ENCODE measurements around the gene IP6K3.

The IP6K3 gene, protein sequence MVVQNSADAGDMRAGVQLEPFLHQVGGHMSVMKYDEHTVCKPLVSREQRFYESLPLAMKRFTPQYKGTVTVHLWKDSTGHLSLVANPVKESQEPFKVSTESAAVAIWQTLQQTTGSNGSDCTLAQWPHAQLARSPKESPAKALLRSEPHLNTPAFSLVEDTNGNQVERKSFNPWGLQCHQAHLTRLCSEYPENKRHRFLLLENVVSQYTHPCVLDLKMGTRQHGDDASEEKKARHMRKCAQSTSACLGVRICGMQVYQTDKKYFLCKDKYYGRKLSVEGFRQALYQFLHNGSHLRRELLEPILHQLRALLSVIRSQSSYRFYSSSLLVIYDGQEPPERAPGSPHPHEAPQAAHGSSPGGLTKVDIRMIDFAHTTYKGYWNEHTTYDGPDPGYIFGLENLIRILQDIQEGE

DNA sequence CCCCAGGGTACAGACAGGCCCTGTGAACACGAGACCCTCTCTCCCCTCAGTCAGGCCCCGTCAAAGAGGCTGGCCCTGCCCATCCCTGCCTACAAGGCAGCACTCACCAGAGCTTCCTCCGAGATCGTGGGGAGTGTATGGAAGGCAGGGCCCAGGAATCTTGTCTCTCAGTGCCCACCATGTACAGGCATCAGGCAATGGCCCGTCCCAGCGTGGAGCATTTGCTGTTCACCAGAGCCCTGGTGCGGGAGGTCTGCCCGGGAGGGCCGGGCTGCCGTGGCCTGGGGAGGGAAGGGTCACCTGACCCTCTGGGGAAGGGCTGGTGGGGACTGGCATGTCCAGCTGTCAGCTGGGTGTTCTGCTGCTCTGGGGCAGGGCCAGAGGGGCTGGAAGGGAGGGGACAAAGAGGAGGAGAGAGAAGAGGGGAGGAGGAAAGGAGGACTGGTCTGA, at the start of gene IP6K3:
IP6K3 (minus strand) TSS at position 255 of the 450 bp plus-strand sequence. CDS start 11,429 bp downstream, outside the sequence.
- no peak for DNase-seq

DNA sequence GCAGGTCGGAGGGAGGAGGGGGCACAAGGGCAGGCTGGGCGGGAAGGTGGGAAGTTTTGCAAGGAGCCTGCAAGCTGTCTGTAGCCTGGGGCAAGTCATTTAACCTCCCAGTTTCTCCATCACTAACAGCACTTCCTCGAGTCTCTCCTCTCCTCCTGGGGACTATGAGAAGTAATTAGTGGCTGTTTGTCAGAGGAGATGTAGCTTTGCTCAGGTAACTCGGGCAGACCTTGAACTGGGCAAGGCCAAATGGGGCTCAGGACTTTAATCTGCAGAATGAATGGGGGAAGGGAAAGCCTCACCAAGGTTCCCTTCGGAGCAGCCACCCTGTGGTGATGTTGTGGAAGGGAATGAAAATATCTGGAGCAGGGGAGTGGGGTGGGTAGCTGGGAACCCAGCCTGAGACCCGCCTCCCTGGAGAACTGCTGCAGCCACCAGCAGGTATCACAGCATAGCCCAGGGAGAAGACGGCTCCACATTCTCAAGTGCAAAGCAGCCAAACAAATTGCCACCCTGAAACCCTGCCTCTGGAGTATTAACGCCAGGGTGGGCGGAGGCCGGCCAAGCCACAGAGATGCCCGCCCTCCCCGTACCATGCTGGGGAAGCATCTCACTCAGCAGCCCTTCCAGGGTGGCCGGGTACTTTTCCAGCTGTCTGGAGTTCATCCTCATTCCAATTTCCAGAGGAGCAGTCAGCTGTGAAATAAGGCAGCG, 48.4 kb upstream of the IP6K3 start:
- no peak for DNase-seq

DNA sequence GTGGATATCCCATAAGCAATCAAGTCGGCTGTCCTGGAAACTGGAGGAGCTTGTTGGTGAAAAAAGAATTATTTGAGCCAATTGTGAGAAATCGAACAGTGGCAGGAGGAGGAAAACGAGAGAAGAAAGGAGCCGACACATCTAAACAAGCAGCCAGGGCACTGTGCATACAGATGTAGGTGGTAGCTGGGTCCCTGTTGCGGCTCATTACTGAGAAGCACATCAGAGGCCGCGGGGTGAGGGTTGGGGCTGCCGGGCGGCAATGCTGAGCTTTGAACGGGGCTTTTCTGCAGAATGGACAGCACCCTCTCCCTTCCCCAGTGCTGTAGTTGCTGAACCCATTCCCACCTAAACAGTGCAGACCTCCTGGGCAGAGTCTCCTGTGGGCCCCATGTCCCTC, 46.3 kb upstream of the IP6K3 start:
- DNase-seq = no peak

DNA sequence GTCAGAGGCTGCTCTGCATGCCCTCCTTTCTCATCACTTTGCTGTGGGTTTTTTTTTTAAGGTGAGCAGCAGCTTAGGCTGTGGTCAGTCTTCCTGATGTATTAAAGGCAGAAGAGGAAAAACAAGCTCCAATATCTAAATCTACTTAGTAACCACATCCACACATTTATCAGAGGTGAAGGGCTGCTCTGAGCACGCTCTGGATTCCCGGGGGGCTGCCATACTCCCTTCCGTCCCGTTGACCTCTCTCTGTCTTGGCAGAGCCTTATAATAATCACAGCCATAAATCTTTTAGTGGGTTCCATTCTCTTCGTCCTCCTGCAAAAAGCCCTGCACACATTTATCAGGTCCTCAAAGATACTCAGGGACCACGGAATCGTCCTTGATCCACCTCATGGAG, 44.9 kb upstream of the IP6K3 start:
- DNase-seq = no peak

DNA sequence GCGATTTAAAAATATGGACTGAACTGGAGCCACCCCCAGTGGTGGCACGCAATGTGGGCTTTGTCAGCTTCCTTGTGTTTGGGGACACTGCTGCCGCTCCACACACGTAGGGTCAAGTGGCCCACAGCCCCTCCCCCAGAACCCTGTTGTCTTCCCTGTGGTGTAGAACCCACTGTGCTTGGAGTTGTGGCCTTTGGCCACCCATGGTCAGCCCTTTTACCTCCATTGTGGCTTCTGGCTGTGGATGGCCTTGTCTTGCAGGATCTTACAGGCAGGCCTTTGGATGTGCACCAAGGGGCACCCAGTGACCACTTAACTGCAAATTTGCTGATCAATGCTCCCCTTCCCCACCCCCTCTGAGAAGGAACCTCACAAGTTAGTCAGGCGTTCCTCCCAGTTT, 44.2 kb upstream of the IP6K3 start:
- DNase-seq = no peak

DNA sequence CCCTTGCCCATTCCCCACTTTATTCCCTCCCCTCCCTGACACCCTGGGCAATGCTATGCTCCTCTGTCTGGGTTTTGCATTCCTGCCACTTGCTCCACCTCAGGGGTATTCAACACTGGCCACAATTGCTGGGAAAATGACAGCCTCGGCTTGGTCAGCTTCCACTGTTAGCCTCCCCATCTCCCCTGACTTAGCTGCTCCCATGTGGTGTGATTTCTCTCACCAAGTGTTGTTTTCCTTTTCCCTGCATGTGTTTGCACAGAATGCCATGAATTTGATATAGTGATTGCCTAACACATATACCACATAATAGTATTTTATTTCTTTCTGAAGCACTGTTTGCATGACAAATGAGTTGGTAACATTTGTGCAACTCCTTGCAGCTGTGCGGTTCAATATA, 43.7 kb upstream of the IP6K3 start:
- DNase-seq = no peak

DNA sequence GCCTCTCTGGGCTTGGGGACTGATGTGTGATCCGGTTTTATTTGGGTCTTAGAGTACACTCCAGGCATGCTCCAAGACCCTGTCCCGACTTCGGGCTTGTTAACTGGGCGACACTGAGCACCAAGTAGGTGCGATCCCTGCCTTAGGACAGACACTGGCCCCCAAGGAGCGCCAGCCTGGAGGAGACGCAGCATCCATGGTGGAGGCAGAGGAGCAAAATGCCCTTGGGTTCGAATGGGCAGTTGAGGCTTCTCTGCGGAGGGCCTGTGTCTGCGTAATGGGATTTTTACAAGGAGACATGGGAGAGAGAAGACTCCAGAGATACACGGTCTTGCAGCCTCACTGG, 42.8 kb upstream of the IP6K3 start:
- no peak for DNase-seq

DNA sequence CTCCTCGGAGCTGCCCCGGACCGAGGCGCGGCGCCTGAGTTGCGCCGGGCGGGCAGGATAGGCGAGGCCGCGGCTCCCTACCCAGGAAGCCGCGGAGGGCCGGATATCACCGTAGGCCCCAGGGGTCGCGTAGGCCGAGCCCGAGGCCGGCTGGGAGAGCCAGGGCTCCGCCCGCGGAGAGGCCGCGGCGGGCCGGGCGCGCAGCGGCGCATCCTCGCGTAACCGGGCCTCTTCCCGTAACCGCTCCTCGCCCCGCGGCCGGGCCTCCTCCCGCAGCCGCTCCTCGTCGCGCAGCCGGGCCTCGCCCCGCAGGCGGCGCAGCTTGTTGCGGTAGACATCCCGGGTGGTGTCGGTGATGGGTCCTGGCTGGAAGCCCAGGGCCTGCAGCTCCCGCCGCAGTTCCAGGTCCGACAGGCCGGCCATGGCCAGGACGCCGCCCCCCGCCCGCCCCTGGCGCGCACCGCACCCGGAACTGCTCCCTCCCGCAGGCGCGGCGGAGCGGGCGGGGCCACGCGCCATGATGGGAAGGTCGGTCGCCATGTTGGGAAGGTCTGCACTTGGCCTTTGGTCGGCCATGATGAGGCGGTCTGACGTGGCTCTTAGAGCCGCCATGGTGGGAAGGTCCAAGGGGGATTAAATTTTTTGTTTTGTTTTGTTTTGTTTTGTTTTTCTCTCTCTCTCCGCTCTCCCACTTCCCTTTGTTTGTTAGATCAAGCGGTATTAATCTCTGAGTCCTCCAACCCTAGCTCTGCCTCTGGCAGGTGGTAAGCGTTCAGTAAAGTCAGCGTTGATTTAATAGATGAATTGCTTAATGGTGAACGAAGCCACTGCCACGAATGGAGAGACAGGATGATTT, 42.2 kb upstream of the IP6K3 start, which contains the start of gene LEMD2:
LEMD2 (minus strand) TSS at position 437 of the 856 bp plus-strand sequence; CDS start at position 423, 14 bp downstream.
- peak; percentile 89 for DNase-seq

DNA sequence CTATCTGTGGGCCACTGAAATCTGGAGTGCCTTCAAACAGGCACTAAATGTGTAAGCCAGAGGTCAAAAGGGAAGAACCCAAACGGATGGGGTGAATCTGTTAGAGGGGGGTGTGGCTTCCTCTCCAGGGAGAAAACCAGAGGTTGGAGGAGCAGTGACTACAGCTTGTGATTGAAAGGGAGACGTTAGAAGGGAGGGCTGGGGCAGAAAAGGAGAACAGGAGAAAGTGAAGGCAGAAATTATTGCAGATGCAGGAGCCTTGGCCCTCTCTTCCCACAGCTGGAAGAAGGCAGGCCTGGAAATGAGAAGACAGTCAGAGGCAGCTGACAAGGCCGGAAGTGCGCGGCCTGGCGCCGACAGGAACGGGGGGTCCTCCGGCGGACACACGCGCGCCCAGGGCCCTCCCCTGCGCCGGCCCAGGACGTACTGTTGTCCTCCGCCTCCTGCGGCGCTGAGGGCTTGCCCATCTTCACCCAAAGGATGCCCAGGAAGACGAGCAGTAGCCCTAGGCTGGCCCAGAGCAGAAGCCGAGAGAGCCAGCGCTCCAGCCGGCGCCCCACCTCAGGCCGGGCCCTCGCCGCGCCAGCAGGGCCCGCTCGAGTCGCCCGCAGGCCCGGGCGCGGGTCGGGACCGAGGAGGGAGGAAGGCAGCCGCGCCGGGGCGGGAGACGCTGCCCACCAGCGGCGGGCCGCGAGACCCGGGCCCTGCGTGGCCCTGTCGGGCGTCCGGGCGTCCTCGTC, 41.4 kb upstream of the IP6K3 start:
- peak; percentile 46 for DNase-seq

DNA sequence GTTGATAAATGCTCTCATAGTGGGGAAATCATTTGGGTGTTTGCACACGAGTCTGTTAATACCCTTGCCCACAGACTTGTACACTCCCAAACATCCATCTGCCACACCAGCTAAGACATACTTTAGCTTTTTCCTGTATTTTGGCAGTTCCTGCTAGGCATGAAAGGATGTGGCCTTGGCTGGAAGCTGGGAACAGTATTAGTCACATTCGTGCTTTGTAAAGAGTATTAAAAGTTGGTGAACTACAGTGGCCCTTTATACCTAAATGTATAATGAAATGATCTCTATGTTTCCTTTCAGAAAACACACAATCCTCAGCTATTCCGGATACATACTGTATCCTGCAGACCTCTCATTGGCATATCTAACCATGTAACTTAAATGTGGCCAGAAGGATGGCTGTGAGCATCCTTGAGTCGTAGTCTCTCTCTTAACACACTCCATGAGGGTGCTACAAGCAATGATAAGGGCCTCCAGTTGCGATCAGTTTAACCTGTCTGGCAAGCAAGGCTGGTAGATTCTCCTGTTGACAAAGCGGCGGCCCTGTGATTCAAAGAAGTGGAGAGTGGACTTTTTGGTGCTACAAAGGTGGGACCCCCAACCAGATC, 40.7 kb upstream of the IP6K3 start:
- no peak for DNase-seq

DNA sequence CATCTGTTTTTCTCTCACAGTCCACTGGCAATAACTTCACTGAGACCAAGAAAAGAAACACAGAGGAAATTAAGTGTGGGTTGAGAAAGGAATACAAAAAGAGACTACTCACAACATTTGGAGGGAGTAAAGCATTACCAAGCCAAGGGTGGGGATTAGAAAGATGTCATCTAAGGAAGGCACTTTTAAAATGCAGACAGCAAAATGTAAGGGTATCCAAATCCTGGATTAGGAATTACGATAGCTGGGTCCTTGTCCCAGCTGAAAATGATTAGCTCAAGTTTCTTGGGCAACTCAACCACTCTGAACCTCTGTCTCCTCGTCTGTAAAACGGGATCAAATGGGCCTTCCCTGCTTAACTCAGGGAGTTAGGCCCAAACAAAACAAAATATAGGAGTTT, 40.0 kb upstream of the IP6K3 start:
- DNase-seq = no peak

DNA sequence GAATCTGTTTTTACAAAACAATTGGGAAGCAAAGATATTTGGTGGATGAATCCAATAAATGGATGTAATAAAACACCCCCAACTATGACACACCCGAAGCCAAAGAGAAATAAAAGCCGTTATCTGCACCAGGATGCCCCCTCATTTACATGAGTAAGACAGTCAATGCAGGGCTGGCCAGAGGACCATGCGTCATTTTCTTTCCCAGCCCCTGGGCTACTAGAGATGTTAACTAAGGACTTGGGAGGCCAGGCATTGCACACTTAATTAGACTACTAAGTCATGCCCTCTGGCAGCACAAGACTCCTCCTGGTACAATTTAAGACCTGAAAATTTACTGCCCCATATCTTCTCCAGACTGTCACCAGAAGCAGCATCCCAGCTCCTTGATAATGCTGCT, 39.1 kb upstream of the IP6K3 start:
- DNase-seq = no peak

DNA sequence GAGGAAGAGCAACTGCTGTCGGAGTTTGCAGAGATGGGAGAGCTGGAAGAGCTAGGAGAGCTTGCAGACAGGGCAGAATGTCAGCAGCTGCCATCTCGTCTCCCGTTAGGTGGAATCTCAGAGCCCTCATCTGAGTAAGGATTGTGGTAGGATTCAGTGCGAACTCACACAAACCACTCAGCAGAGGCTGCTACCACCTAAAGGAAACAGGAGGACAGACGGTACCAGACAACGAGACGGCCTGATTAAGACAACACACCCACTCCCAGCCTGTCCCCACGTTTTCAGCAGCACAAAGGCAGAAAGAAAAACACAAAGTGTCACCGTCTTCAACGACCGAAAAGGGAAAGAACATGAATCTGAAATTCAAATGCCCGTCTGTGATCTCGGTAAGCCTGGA, 38.1 kb upstream of the IP6K3 start:
- DNase-seq = no peak

DNA sequence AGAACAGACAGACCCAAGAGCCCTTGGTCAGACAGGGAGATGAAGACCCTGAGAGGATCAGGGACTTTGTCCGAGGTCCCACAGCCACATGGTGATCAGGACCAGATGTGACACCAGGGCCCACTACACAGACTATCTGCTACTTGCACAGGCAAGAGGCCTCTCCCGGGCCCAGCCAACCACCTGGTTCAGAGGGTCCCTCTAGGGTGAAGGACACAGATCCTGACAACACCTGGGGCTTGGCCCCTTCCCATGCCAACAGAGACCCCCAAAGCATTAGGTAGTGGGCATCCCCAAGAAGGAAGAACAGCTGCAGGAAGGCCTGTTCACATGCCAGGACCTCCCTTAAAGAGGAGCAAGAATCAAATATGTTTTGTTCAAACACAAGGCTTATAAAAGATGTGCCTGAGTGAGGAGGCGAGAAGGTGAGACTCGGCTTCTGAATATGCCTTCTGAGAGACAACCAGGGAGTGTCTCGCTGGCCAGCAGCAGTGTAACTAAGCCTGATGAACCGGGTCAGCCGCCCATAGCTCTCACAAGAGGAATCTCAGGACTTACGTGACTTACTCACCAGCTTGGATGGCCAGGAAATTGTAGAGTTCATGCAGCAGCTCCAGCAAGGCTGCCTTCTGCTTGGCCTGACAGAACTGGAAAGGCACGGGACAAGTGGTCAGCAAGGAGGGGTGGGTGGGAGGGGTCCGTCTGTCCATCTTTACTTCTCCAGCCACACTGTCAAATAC, 37.2 kb upstream of the IP6K3 start:
- no peak for DNase-seq

DNA sequence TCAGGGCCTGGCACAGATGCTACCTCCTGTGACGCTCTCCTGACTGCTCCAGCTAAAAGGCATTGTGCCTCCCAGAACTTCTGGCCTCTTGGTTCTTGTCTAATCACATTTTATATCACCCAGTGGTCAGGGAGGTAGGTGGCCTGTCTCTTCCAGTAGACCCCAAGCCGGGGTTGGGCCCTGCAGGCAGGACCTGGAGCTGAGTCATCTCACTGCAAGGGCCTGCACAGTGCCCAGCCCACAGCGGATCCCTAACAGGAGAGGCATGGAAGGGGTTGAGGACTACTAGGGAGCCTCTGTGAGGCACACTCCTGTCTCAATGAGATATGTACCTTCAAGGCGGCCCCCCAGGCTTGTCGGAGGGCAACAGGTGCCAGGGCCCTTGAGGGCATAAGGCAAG, 35.9 kb upstream of the IP6K3 start:
- no peak for DNase-seq

DNA sequence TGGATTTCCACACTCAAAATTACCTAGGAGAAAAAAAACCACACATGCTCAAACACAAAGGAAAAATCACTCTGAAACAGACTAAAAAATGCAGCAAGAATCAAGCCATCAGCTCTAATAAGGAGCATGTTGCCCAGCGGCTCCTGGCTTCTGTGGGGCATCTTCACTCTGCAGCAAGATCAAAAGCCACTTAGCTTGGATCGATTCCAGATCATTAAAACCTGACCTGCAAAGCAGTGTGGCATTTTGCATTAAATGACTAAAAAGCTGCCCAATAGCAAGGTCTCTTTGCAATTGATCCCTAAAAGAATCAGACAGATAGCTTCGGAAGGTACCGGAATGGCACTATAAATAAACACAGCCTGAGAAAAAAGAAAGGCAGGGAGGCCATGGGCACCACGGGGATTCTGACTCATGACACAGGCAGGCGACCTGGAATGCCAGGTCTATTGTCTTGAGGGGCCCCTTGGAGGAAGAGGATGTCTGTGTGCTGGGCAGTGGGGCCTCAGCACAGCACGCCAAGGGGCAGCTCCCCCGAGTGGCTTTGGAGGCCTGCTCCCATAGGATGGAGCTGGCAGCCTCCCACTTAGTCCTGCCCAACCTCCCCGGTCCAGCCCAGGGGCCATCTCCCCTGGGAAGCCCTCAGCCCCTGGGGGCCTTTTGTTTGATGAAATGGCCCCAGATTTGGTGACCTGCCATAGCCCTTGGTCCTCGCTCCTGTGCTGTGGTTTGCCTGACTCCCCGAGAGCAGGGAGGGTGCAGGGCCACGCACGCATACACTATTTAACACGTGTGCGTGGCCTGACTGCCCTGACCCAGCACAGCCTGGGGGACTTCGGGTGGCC, 34.6 kb upstream of the IP6K3 start:
- no peak for DNase-seq

DNA sequence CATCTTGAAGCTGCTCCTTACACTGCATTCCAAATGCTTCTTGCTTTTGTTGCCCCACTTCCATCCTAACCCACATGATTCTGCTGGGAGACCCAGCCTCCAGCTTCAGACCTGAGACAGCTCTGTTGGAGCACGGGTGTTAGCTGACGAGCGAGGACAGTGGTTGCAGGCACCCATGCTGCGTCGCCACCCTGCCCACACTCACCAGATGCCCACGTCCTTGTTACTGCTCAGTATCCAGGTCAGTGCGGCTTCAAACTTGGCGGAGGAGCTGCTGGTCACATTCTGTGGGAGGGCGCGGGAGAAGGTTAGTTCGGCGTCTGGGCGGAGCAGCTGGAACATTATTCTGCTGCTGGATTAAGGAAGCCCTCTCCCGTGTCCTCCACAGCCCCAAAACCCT, 33.2 kb upstream of the IP6K3 start:
- DNase-seq = no peak

DNA sequence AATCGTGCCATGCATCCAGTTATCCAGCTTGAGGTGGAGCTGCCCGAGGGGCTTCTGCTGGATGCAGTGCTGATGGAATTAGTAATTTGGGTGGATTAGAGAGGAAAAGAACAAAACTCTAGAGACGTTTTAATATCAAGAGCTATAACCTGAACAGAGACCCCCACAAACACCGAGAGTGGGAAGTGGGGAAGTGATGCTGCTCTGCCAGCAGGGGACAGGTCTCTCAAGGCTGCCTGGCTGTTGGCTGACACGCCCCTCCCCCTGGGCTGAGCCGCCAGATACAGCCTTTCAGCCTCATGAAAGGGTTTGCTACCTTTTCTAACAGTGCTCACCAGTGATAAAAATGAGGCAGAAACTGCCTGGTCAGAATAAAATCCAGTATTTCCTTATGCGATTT, 32.6 kb upstream of the IP6K3 start:
- DNase-seq = no peak

DNA sequence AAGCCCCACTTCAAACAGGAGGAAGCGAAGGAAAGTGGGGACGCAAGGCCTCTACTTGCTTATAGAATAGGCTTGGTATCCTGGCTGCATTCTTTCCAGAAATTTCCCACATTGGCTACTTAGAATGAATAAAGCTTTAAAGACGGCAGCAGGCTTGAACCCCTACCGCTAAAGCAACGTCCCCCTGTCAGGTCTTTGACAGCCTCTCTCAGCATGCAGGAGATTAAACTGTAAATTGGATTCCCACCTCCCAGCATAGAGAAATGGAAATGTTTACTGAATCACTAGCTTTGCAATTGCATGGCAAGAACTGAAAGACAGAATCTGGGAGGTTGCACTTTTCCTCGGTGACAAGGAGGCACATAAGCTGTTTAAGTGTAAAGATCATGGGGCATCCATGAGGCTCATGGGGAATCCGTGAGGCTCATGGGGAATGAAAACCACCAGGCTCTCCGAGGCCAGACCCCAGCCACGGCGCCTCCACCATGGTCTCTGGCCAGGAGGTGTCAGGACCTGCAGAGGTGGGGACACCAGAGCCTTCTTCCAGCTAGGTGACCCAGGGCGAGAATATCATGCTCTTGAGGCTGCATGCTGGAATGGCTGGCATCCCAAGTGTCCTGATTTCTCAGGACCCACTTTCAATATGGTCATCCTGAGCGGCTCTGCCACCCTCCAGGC, 31.9 kb upstream of the IP6K3 start:
- DNase-seq = no peak

Measured in COR-L47 (cell line).